IPS-NIHi11 (cell line): ENCODE results near the gene DPYSL5.

Experiments
- DNase-seq: peaks from one replicate; pipeline ENCODE4 v3.0.0; 2012; ENCODE audit warnings: mixed read lengths, low spot score

DPYSL5 gene

GRCh38 chr2:26968001-26968400 is 120.1 kb downstream of the DPYSL5 start:
- DNase-seq, result no peak

GRCh38 chr2:26969077-26969844 is 121.3 kb downstream of the DPYSL5 start:
- no peak for DNase-seq

- peak; percentile 96 for DNase-seq
Measured at GRCh38 chr2:26970244-26970927, 122.5 kb downstream of the DPYSL5 start, which contains the start of gene MAPRE3. TSS of gene MAPRE3 (plus strand) at chr2:26970637. CDS start at chr2:27022219, 51,582 bp downstream.

GRCh38 chr2:26970928-26971627 is 123.1 kb downstream of the DPYSL5 start:
- DNase-seq, result peak; percentile 38

GRCh38 chr2:26971911-26972786 is 124.2 kb downstream of the DPYSL5 start:
- DNase-seq, result no peak

DNA sequence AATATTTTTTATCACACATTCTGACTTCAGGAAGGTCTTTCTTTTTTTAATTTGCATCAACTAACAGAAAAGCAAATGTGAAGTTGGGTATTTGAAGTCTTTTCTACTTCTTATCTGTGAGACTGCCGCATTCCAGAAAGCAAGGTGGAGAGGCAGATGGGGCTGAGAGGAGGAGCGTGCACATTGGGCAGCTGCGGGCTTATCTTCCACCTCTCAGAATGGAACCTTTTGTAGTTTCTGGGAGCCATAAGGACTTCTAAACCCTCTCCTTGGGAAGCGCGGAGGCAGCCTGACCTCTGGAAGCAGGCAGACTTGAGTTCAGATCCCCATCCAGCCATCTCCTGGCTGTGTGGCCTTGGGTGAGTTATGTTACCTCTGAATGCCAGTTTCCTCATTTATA is 126.4 kb downstream of the DPYSL5 start:
- DNase-seq, result no peak

DNA sequence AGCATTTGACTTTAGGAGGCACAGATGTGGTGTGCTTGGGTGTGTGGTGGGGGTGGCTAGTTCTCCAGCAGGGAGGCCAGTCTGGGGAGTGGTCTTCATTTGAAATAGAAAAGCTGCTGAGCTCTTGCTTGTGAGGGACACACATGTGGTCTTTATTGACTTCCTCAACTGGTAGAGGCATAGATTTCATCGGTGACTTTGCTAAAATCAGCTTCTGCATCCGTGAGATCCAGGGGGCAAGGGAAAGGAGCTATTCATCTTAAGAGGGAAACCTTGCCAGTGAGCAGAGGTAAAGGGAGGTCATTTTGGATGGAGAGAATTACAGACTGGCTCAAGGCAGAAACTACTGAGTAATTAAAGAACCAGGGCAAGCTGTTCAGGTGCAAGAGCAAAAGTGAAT is 127.2 kb downstream of the DPYSL5 start:
- DNase-seq, result no peak

DNA sequence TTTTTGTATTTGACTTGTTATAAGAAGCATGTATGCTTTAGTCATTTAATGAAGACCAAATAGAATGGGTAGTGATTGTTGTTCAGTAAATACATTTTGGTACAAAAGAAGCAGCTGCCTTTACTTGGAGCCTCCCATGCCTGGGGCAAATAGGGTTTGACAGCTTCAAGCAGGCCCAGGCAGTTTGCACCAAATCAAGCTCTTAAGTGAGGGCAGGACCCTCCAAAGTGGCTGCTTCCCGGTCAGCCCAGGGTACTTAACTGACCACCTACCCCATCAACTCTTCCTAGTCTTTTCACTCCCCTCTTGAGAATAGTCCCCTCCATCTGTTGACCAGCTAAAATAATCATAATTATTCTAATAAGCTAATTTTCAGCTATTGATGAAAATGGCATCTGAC is 127.7 kb downstream of the DPYSL5 start:
- DNase-seq, result no peak

DNA sequence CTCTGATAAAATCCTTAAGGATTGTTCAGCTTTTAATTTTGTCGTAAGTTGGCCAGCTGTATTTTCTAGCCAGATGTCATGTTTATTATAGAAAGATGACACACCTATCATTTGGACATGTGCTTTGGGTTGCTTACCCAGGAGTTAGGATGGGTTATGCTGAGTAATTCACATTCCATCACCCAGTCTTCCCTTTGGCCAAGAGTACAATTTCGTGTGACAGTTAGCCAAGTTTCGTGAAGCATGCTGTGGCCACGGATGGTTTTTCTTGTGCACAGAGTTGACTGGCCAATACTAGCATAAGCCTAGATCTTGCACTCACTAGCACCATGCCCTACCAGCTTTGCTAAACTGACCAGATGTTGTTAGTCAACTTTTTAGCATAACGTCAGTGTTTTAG is 128.3 kb downstream of the DPYSL5 start:
- no peak for DNase-seq

DNA sequence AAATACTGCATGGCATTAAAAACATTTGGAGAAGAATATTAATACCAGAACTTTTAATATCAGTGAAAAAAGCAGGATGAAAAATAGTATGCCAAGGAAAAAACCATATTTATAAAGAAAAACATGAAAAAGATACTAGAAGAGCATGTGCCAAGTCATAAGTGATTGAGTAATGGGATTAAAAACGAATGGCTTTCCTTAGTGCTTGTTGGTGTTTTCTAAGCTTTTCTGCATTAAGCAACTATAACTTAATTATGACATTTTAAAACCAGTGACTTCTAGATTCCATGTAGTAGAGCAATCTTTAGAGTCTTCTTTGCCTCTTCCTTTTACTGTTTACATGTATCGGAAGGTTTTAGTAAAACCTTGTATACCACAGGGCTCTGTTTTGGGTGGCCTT is 129.1 kb downstream of the DPYSL5 start:
- no peak for DNase-seq

DNA sequence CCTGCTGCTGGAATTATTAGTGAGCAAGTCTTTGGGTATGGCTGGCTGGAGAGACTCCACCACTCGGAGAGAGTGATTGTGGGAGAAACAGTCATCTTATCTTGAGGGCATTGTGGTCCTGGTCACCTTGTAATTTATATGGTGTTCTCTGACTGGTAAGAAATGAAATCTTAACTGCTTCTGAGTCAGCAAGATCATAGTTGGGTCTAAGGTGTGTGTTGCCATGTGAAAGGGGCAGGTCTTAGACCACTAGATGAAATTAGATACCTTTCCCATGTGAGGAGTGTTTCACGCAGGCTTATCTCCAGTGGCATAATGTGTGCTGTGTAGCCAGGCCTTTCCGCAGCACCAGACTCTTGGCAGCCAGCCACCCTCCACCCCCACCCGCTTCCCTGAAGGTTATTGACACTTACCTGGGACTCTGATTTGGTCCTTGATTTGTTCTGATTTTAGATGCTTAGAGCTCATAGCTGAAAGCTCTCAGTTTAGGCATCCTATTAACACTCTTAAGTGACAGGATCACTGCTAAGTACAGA is 130.2 kb downstream of the DPYSL5 start:
- DNase-seq, result no peak

DNA sequence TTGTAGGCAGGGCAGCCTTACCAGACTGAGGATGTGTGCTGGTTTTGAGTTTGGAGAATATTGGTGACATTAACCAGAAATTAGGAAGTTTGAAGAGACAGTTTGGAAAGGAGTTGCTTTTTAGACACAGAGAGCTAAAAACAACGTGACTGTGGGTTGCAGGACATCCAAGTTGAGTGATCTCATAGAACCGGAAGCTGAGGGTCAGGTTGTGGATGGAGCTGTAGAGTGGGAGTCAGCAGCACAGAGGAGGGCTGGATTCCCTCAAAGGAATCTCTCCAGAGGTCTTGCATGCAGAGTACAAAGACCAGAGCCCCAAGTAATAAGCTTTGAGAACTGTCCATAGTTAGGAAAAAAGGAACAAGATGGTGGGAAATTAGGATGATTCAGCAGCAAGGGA is 131.8 kb downstream of the DPYSL5 start:
- DNase-seq, result no peak

GRCh38 chr2:26980971-26981370 is 133.0 kb downstream of the DPYSL5 start:
- no peak for DNase-seq

- DNase-seq, result peak; percentile 72
Measured at GRCh38 chr2:26982102-26982742, 134.3 kb downstream of the DPYSL5 start.

GRCh38 chr2:26983746-26984145 is 135.8 kb downstream of the DPYSL5 start:
- DNase-seq, result no peak

DNA sequence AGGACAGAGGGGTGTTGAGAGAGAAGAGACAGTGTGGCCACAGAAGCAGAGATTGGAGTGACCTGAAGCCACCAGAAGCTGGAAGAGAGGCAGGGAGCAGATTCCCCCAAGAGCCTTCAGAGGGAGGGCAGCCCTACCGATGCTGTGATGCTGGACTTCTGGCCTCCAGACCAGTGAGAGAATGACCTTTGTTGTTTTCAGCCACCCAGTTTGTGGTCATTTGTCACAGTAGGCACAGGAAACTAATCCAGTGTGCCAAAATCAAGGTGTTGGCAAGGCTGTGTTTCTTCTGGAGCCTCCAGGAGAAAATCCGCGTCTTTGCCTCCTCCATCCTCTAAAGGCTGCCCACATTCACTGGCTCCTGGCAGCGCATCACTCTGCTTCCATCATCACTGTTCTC is 137.9 kb downstream of the DPYSL5 start:
- no peak for DNase-seq

GRCh38 chr2:26986576-26986975 is 138.6 kb downstream of the DPYSL5 start:
- no peak for DNase-seq

GRCh38 chr2:26988058-26988860 is 140.3 kb downstream of the DPYSL5 start:
- no peak for DNase-seq

- DNase-seq, result no peak
Measured at GRCh38 chr2:26989156-26989555, 141.2 kb downstream of the DPYSL5 start.

DNA sequence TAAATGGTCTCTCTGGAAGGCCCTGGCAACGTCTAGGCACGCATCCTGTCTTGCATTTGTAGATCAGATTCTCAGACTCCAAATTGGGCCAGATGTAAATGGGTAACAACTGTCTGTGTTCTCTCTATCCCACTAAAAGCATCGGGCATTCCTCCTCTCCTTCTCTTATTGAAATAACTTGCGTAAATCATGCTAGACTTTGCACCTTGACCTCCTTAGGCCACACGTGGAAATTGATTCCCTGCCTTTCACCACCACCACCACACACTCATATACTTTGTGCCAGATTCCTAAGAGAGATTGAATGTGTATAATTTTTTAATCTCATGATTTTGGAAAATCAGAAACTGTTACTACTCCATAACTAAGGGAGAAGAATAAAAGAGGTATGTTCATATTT is 143.8 kb downstream of the DPYSL5 start:
- DNase-seq, result no peak
